Prostate gland (tissue), 2 donors: Measurements from ENCODE around the gene CPM. TPM values are rescaled to one million over a fixed set of nuclear protein-coding genes. Genes with fewer than 3 reads are reported as not detected.

Source experiments
- DNase-seq: peaks from one replicate; pipeline ENCODE4 v3.0.0-alpha.2; 2019; ENCODE audit warnings: low spot score
- H3K27ac ChIP-seq, 2 donors: fragments of 200-600 bp; sonication (generic); 2 replicates each; pipeline ENCODE4 v1.5.1; 2017 to 2019
- H3K27me3 ChIP-seq: fragments of 200-600 bp; sonication (generic); replicated peaks from 2 replicates; pipeline ENCODE4 v1.5.1; 2019; ENCODE audit not compliant: insufficient read depth
- H3K36me3 ChIP-seq, 2 donors: fragments of 200-600 bp; sonication (generic); 1 replicate in 1 of 2; 2 replicates in 1 of 2; pipeline versions ENCODE4 v1.5.1 to v1.8.1; 2017 to 2019
- H3K4me1 ChIP-seq: fragments of 200-600 bp; sonication (generic); replicated peaks from 2 replicates; pipeline ENCODE4 v1.5.1; 2019
- H3K4me3 ChIP-seq, 2 donors: fragments of 200-600 bp; sonication (generic); 2 replicates each; pipeline ENCODE4 v1.5.1; 2017 to 2019
- H3K9me3 ChIP-seq: fragments of 200-600 bp; sonication (generic); 2 replicates; pipeline ENCODE4 v1.5.1; 2017
- CTCF ChIP-seq, 4 experiments: fragments of 200-600 bp in 2 of 4; fragments of 450-650 bp in 2 of 4; sonication (generic) in 2 of 4; IDR thresholded peaks; 1 replicate in 3 of 4; 2 replicates in 1 of 4; pipeline ENCODE4 v1.5.1; 2016 to 2019; ENCODE audit warnings: antibody characterized with exemption in 4 of 4, mild to moderate bottlenecking in 2 of 4, moderate library complexity in 2 of 4
- POLR2A ChIP-seq: fragments of 450-650 bp; IDR thresholded peaks from one replicate; pipeline ENCODE4 v1.6.1; 2016; ENCODE audit warnings: antibody characterized with exemption, mild to moderate bottlenecking
- POLR2AphosphoS5 ChIP-seq: sonication (generic); formaldehyde crosslinking; IDR thresholded peaks from one replicate; pipeline ENCODE4 v1.6.1; 2017; ENCODE audit warnings: antibody characterized with exemption
- WGBS: methylation state at CpG from one replicate; pipeline ENCODE4 v1.1.5; 2018; 5-methylcytosine and 5-hydroxymethylcytosine counted together
- intact Hi-C: fragments of 100-400 bp; cut with DNase I; formaldehyde crosslinking; loops from one replicate; pipeline ENCODE4 v1.14.2; 2022
- total RNA-seq, 2 donors: library from RNA; depleted of rRNA; stranded (reverse); fragments of >200 nt; gene quantifications; one replicate each; pipeline ENCODE4 v1.1.0, GENCODE V29; 2016

CPM gene
- total RNA-seq, 2 donors from 2014 or later, result 68.4 TPM

DNA sequence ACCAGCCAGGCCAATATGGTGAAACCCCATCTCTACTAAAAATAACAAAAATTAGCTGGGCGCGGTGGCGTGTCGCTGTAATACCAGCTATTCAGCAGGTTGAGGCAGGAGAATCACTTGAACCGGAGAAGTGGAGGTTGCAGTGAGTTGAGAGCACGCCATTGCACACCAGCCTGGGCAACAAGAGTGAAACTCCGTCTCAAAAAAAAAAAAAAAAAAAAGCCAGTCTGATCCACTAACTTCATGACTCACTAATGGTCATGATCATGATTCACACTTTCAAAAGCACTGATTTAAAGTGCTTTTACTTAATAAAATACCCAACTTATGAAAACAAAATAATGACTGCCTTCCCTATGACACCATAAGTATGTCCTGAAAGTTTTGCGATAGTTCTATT is 38.4 kb upstream of the CPM start:
- TF ChIP-seq CTCF (IDR thresholded peaks at IDR 0.05) (no peak), POLR2AphosphoS5 (no peak)
- no peak for DNase-seq
- H3K4me3 ChIP-seq, result no peak overlapping the region
- 88% methylated on average over 8 of the region's 8 CpGs for WGBS
- no peaks in the 10 kb centered on the region for H3K27me3 ChIP-seq
- no peaks in the 10 kb centered on the region for H3K9me3 ChIP-seq
- H3K36me3 ChIP-seq, result no peaks in the 10 kb centered on the region
- intact Hi-C loops, result no loop called here
- no peaks in the 10 kb centered on the region for H3K4me1 ChIP-seq
- no peak overlapping the region for H3K27ac ChIP-seq

DNA sequence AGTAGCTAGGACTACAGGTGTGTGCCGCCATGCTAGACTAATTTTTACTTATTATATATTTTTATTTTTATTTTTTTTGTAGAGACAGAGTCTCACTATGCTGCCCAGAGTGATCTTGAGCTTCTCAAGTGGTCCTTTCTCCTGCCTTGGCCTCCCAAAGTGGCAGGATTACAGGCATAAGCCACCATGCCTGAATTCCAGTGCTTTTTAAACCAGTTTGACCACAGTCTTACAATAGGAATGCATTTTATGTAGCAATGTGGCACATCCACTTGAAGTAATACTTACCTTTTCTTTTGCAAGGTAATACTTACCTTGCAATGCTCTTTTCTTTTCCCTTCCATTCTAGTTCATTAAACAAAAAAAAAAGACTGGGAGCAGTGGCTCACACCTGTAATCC is 38.0 kb upstream of the CPM start:
- Histone ChIP-seq H3K4me1 (no peaks in the 10 kb centered on the region), H3K27ac (no peak overlapping the region), H3K36me3 (no peaks in the 10 kb centered on the region), H3K4me3 (no peak overlapping the region), H3K27me3 (no peaks in the 10 kb centered on the region), H3K9me3 (no peaks in the 10 kb centered on the region)
- intact Hi-C loops, result no loop called here
- WGBS, result 91% methylated on average over 1 of the region's 1 CpG
- no peak for DNase-seq
- TF ChIP-seq POLR2A (no peak), POLR2AphosphoS5 (no peak), CTCF (IDR thresholded peaks at IDR 0.05) (no peak)

- Histone ChIP-seq H3K4me3 (no peak overlapping the region), H3K27ac (no peak overlapping the region), H3K9me3 (no peaks in the 10 kb centered on the region), H3K27me3 (no peaks in the 10 kb centered on the region), H3K4me1 (no peaks in the 10 kb centered on the region), H3K36me3 (no peaks in the 10 kb centered on the region)
- TF ChIP-seq POLR2AphosphoS5 (no peak), CTCF (IDR thresholded peaks at IDR 0.05) (no peak), POLR2A (no peak)
- DNase-seq, result no peak
- intact Hi-C loops, result no loop called here
Measured at GRCh38 chr12:68970306-68970705, 37.3 kb upstream of the CPM start.

DNA sequence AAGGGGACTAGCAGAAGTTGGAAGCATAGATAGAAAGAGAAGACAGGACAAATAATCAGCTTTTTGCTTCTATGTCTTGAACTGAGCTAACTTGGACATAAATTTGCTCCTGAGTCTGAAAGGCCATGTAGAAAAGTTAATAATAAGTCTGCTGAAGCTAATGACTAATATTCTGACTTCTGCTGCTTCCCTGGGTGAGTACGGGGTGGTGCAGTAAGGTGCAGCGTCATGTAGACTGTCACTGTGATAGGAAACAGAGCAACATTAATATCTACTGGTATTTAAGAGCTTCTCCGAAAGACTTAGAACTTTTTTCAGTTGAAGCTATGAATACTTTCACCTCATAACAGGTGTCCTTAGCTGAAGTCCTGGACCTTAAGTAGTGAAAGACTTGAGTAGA is 34.1 kb upstream of the CPM start:
- 89% methylated on average over 3 of the region's 3 CpGs for whole genome bisulfite sequencing
- no peak for DNase-seq
- H3K4me3 ChIP-seq, result no peak overlapping the region
- intact Hi-C loops, result no loop called here
- TF ChIP-seq POLR2AphosphoS5 (no peak), POLR2A (no peak), CTCF (IDR thresholded peaks at IDR 0.05) (no peak)
- no peaks in the 10 kb centered on the region for H3K27me3 ChIP-seq
- H3K36me3 ChIP-seq, result no peaks in the 10 kb centered on the region
- no peaks in the 10 kb centered on the region for H3K4me1 ChIP-seq
- no peak overlapping the region for H3K27ac ChIP-seq
- H3K9me3 ChIP-seq, result no peaks in the 10 kb centered on the region

- WGBS, result 98% methylated on average over 7 of the region's 7 CpGs
- intact Hi-C loops, result no loop called here
- H3K27me3 ChIP-seq, result no peaks in the 10 kb centered on the region
- TF ChIP-seq CTCF (IDR thresholded peaks at IDR 0.05), result no peak
- TF ChIP-seq POLR2AphosphoS5, result no peak
- no peak for TF ChIP-seq POLR2A
- H3K4me1 ChIP-seq, result no peaks in the 10 kb centered on the region
- DNase-seq, result no peak
- no peak overlapping the region for H3K4me3 ChIP-seq
- H3K9me3 ChIP-seq, result no peaks in the 10 kb centered on the region
- no peak overlapping the region for H3K27ac ChIP-seq
- no peaks in the 10 kb centered on the region for H3K36me3 ChIP-seq
Measured at GRCh38 chr12:68963856-68964745, 31.1 kb upstream of the CPM start.
